ENCODE data around the gene NRXN3. TPM values are rescaled to one million over a fixed set of nuclear protein-coding genes. Genes with fewer than 3 reads are reported as not detected.

NRXN3 gene
- total and polyA plus RNA-seq, 2 experiments from 2014 or later, result 1.0 to 1.8 TPM

- no peak for TF ChIP-seq ZNF462 (CRISPR knock-in tag; IDR thresholded peaks at IDR 0.05)
- TF ChIP-seq CTCF (conservative IDR thresholded peaks at IDR 0.05; ENCODE audit: low read depth in 2 of 2), result no peak
These were observed 802.3 kb downstream of the NRXN3 start (continued) for GRCh38 chr14:78972440-78972839.

GRCh38 chr14:78974691-78975090 lies 804.5 kb downstream of the NRXN3 start:
- H3K4me3 Mint-ChIP-seq, result no peak overlapping the region
- TF ChIP-seq CREB1 (CRISPR knock-in tag; IDR thresholded peaks at IDR 0.05; ENCODE audit: low read depth), result no peak
- TF ChIP-seq EZH2 (IDR thresholded peaks at IDR 0.05; ENCODE audit: low read depth, unreplicated experiment), result no peak
- no peak for TF ChIP-seq NANOG (IDR thresholded peaks at IDR 0.05; ENCODE audit: borderline replicate concordance)
- TF ChIP-seq CTCF (conservative IDR thresholded peaks at IDR 0.05; ENCODE audit: low read depth in 2 of 2), result no peak
- no peak for TF ChIP-seq STAT1 (IDR thresholded peaks at IDR 0.05; ENCODE audit: unreplicated experiment)

More at GRCh38 chr14:78974691-78975090, 804.5 kb downstream of the NRXN3 start:
- H3K4me2 ChIP-seq, result no peak overlapping the region
- peaks cover 4% of the 10 kb centered on the region; the same call in 1 of the 2 replicates for H3K36me3 ChIP-seq (ENCODE audit: insufficient read depth)
- Mint-ChIP-seq H3K27ac (no peak overlapping the region), H3K4me1 (0 out of 3 replicates have a peak, but pooled peaks cover 3% of the 10 kb centered on the region), H3K9me3 (no peaks in the 10 kb centered on the region), H3K27me3 (ENCODE audit: insufficient read depth, low read depth, poor library complexity) (peaks cover 3% of the 10 kb centered on the region), H3K36me3 (ENCODE audit: low read depth) (no peaks in the 10 kb centered on the region)
- no peaks in the 10 kb centered on the region for H3F3A ChIP-seq (replicated peaks; ENCODE audit: low read depth)
- no peaks in the 10 kb centered on the region for H4K20me1 ChIP-seq (replicated peaks; ENCODE audit: insufficient read depth)
- no peak for DNase-seq (ENCODE audit: low spot score)
- no peak for ATAC-seq
- no peak overlapping the region for H2AFZ ChIP-seq
- no peaks in the 10 kb centered on the region for H3K4me1 ChIP-seq (ENCODE audit: insufficient read depth)
- no peaks in the 10 kb centered on the region for H3K79me2 ChIP-seq (replicated peaks; ENCODE audit: insufficient read depth)
- H3K27me3 ChIP-seq (ENCODE audit: insufficient read depth), result no peaks in the 10 kb centered on the region
- no peak overlapping the region for H3K4me3 ChIP-seq
- H3K27ac ChIP-seq (ENCODE audit: low read depth), result no peak overlapping the region
- H3K9me2 ChIP-seq (ENCODE audit: insufficient read depth), result no peaks in the 10 kb centered on the region

Data from GM23338 (cell line).